PC-3 (cell line): ENCODE data around the gene SEC23A. TPM values are rescaled to one million over a fixed set of nuclear protein-coding genes. Genes with fewer than 3 reads are reported as not detected.
"Not testable (repeated sequence)": the region's sequence is repeated elsewhere in the genome, so short reads cannot be mapped to it uniquely, and the experiment has no call there.

Experiments used
- ATAC-seq: fragments of 200-7000 bp; cut with Tn5 transposase; 2 replicates; pipeline ENCODE4 v1.9.1; 2020; ENCODE audit warnings: mild to moderate bottlenecking, moderate library complexity
- BruUV-seq: library from RNA; stranded (reverse); fragments of 400-500 nt; replicated peaks from 2 replicates; lab custom pipeline; 2021; lab: Mats Ljungman, UMichigan
- CTCF ChIA-PET: fragments of 300-600 bp; sonication (Branson Sonifier 250); formaldehyde crosslinking; loops from one replicate; lab custom pipeline; 2022; ENCODE audit warnings: antibody characterized with exemption; lab: Charles Lee
- POLR2A ChIA-PET: fragments of 300-600 bp; sonication (Branson Sonifier 250); formaldehyde crosslinking; loops from one replicate; lab custom pipeline; 2022; ENCODE audit warnings: antibody characterized with exemption; ENCODE audit not compliant: unreplicated experiment; lab: Charles Lee
- DNase-seq: peaks from one replicate; pipeline ENCODE4 v3.0.0-alpha.2; 2015
- H2AFZ ChIP-seq: fragments of 300-600 bp; sonication (generic); 2 replicates; pipeline ENCODE4 v1.6.0; 2016; ENCODE audit warnings: antibody characterized with exemption, low read length
- H3F3A ChIP-seq: fragments of 300-600 bp; sonication (generic); one replicate; pipeline ENCODE4 v1.6.0; 2017; ENCODE audit warnings: antibody characterized with exemption, low read length, control low read depth, mild to moderate bottlenecking; ENCODE audit not compliant: unreplicated experiment
- H3K27ac ChIP-seq: fragments of 300-600 bp; sonication (generic); 2 replicates; pipeline ENCODE4 v1.5.1; 2016; ENCODE audit warnings: mild to moderate bottlenecking, low read length
- H3K27me3 ChIP-seq: fragments of 300-600 bp; sonication (generic); 2 replicates; pipeline ENCODE4 v1.6.1; 2016; ENCODE audit warnings: low read length, mixed read lengths
- H3K36me3 ChIP-seq: fragments of 300-600 bp; sonication (generic); 2 replicates; pipeline ENCODE4 v1.6.1; 2016; ENCODE audit warnings: low read depth, mixed run types, low read length, mixed read lengths
- H3K4me1 ChIP-seq: fragments of 300-600 bp; sonication (generic); 2 replicates; pipeline ENCODE4 v1.5.1; 2016; ENCODE audit warnings: low read length; ENCODE audit not compliant: insufficient read depth
- H3K4me2 ChIP-seq: fragments of 300-600 bp; sonication (generic); 2 replicates; pipeline ENCODE4 v1.6.0; 2016; ENCODE audit warnings: low read length
- H3K4me3 ChIP-seq: fragments of 300-600 bp; sonication (generic); 2 replicates; pipeline ENCODE4 v1.5.1; 2016; ENCODE audit warnings: mild to moderate bottlenecking, low read length, mixed read lengths
- H3K79me2 ChIP-seq: fragments of 300-600 bp; sonication (generic); 2 replicates; pipeline ENCODE4 v1.6.1; 2017; ENCODE audit warnings: low read length, mixed read lengths
- H3K9ac ChIP-seq: fragments of 300-600 bp; sonication (generic); 2 replicates; pipeline ENCODE4 v1.6.0; 2016; ENCODE audit warnings: mild to moderate bottlenecking, low read length
- H3K9me2 ChIP-seq: fragments of 300-600 bp; sonication (generic); replicated peaks from 2 replicates; pipeline ENCODE4 v1.6.1; 2016; ENCODE audit warnings: mixed run types, low read length, mixed read lengths
- H3K9me3 ChIP-seq: fragments of 300-600 bp; sonication (generic); 2 replicates; pipeline ENCODE4 v1.6.1; 2016; ENCODE audit warnings: low read length, mixed read lengths
- H4K20me1 ChIP-seq: fragments of 300-600 bp; sonication (generic); 2 replicates; pipeline ENCODE4 v1.6.1; 2016; ENCODE audit warnings: low read length, mixed read lengths
- EZH2 ChIP-seq: fragments of 300-600 bp; sonication (generic); IDR thresholded peaks from one replicate; pipeline ENCODE4 v1.6.1; 2017; ENCODE audit warnings: antibody characterized with exemption, mild to moderate bottlenecking, low read length; ENCODE audit not compliant: unreplicated experiment
- EZH2phosphoT487 ChIP-seq: fragments of 300-600 bp; sonication (generic); IDR thresholded peaks from 2 replicates; pipeline ENCODE4 v1.6.1; 2018; ENCODE audit warnings: mild to moderate bottlenecking, antibody characterized with exemption, low read length, borderline replicate concordance
- intact Hi-C: fragments of 100-400 bp; cut with micrococcal nuclease; formaldehyde crosslinking; loops from 2 replicates; pipeline ENCODE4 v1.9.0; 2023
- total RNA-seq: library from RNA; depleted of rRNA; stranded (reverse); fragments of >200 nt; gene quantifications from 2 replicates; pipeline ENCODE4 v1.2.3, GENCODE V29; 2014
- TF ChIP-seq, protein P1 (sequence below): fragments of 300-600 bp; sonication (generic); conservative IDR thresholded peaks from 2 replicates; pipeline ENCODE4 v1.5.1; 2017; ENCODE audit warnings: antibody characterized with exemption, low read depth, mild to moderate bottlenecking, low read length

The SEC23A gene
- total RNA-seq, 1 experiment from 2014 or later = 67.0 TPM

DNA sequence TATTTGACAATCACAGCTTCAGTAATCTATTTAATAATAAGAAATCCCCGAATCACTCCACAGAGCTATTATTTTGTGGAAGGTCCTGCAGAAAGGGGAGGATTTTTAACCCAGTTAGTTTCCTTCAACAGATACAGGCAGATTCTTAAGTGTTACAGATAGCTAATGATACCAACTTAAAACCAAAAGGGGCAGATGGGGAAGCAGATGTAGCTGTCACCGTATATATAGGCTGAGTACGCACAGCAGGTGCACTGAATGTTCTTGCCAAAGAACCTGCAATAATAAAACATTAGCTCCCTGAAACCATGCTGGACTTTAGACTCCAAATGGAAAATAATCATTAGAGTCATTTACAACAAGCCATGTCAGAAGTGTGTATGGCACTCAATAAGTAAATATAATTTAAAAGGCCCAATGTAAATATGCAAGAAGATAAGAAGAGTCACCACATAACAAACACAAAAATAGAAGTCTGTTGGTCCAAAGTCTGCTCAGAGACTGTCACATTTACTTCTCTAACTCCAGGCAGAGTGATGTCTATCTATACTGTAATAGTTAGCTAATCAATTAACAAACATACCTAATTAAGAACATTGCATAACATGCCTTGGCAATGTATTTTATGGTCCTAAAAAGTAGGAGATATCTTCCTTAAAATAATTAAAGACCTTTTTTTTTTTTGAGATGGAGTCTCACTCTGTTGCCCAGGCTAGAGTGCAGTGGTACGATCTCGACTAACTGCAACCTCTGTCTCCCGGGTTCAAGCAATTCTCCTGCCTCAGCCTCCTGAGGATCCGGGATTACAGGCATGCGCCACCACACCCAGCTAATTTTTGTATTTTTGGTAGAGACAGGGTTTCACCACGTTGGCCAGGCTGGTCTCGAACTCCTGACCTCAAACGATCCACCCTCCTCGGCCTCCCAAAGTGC is 78.8 kb downstream of the SEC23A start:
- no peak overlapping the region for H3K4me2 ChIP-seq
- no peak; the same call in 1 of the 2 replicates for ATAC-seq
- no peaks in the 10 kb centered on the region for H3K79me2 ChIP-seq
- H2AFZ ChIP-seq = no peak overlapping the region
- H3F3A ChIP-seq = no peaks in the 10 kb centered on the region
- no peaks in the 10 kb centered on the region for H3K27me3 ChIP-seq
- H3K9me2 ChIP-seq = no peaks in the 10 kb centered on the region
- ChIA-PET POLR2A (no interaction called here), CTCF (no interaction called here)
- H3K27ac ChIP-seq = no peak overlapping the region
- intact Hi-C loops = no loop called here
- no peaks in the 10 kb centered on the region for H3K4me1 ChIP-seq
- H3K9ac ChIP-seq = no peak overlapping the region
- no peaks in the 10 kb centered on the region for H3K36me3 ChIP-seq
- BruUV-seq = no TSS peak
- no peaks in the 10 kb centered on the region for H4K20me1 ChIP-seq
- H3K9me3 ChIP-seq = no peaks in the 10 kb centered on the region
- no peak overlapping the region for H3K4me3 ChIP-seq
- TF ChIP-seq, protein P1, sequence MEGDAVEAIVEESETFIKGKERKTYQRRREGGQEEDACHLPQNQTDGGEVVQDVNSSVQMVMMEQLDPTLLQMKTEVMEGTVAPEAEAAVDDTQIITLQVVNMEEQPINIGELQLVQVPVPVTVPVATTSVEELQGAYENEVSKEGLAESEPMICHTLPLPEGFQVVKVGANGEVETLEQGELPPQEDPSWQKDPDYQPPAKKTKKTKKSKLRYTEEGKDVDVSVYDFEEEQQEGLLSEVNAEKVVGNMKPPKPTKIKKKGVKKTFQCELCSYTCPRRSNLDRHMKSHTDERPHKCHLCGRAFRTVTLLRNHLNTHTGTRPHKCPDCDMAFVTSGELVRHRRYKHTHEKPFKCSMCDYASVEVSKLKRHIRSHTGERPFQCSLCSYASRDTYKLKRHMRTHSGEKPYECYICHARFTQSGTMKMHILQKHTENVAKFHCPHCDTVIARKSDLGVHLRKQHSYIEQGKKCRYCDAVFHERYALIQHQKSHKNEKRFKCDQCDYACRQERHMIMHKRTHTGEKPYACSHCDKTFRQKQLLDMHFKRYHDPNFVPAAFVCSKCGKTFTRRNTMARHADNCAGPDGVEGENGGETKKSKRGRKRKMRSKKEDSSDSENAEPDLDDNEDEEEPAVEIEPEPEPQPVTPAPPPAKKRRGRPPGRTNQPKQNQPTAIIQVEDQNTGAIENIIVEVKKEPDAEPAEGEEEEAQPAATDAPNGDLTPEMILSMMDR = no peak
- TF ChIP-seq EZH2phosphoT487 (no peak), EZH2 (no peak)
- DNase-seq = no peak

DNA sequence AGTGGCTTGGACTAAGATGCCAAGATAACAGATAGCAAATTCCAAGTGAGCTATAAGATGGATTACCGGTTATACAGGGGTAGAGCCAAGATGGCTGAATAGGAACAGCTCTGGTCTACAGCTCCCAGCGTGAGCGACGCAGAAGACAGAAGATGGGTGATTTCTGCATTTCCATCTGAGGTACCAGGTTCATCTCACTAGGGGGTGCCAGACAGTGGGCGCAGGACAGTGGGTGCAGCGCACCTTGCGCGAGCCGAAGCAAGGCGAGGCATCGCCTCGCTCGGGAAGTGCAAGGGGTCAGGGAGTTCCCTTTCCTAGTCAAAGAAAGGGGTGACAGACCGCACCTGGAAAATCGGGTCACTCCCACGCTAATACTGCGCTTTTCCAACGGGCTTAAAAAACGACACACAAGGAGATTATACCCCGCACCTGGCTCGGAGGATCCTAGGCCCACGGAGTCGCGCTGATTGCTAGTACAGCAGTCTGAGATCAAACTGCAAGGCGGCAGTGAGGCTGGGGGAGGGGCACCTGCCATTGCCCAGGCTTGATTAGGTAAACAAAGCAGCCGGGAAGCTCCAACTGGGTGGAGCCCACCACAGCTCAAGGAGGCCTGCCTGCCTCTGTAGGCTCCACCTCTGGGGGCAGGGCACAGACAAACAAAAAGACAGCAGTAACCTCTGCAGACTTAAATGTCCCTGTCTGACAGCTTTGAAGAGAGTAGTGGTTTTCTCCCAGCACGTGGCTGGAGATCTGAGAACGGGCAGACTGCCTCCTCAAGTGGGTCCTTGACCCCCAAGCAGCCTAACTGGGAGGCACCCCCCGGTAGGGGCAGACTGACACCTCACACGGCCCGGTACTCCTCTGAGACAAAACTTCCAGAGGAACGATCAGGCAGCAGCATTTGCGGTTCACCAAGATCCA is 85.7 kb downstream of the SEC23A start:
- H3K4me1 ChIP-seq, H3K9me3 ChIP-seq, H3K36me3 ChIP-seq, DNase-seq, H4K20me1 ChIP-seq, H3K9ac ChIP-seq, H3K4me3 ChIP-seq, H3K9me2 ChIP-seq, BruUV-seq, H3K4me2 ChIP-seq, ATAC-seq, H3K27ac ChIP-seq, H3F3A ChIP-seq, H2AFZ ChIP-seq, H3K79me2 ChIP-seq, POLR2A ChIA-PET, H3K27me3 ChIP-seq, intact Hi-C loops: not testable (repeated sequence)
- CTCF ChIA-PET = interaction anchor here (0.6 to 0.7 kb wide), 2 partner anchors 18 to 157 kb away, joined by 5 read pairs; no protein-coding TSS in a partner anchor

DNA sequence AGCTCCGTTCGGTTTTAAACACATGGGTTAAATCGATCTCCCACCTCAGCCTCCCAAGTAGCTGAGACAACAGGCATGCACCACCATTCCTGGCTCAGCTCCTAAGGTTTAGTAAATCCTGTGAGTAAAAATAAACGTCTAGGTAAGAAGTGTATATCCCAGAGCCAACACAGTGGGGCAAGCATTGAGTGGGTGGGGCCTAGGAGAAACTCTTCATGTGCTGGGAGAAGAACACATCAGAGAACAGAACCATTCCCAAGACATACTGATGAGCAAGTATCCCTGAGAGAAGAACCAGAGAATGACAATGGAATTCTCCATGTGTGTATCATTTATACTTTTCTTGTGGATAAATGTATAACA is 86.3 kb downstream of the SEC23A start:
- no peaks in the 10 kb centered on the region; the same call in 1 of the 2 replicates for H3K36me3 ChIP-seq

More for the DNA sequence above, 86.3 kb downstream of the SEC23A start:
- DNase-seq (no peak), ATAC-seq (no peak)
- TF ChIP-seq, protein P1 = no peak
- TF ChIP-seq EZH2phosphoT487 (no peak), EZH2 (no peak)
- Histone ChIP-seq H3K4me1 (no peaks in the 10 kb centered on the region), H3K4me2 (no peak overlapping the region), H3K9me2 (no peaks in the 10 kb centered on the region), H3K9ac (no peak overlapping the region), H3K79me2 (no peaks in the 10 kb centered on the region), H3K27ac (no peak overlapping the region), H3K9me3 (no peaks in the 10 kb centered on the region), H2AFZ (no peak overlapping the region), H3K4me3 (no peak overlapping the region), H3K27me3 (no peaks in the 10 kb centered on the region), H4K20me1 (no peaks in the 10 kb centered on the region), H3F3A (no peaks in the 10 kb centered on the region)
- intact Hi-C loops = no loop called here
- BruUV-seq = no TSS peak
- ChIA-PET POLR2A (no interaction called here), CTCF (interaction anchor here (0.6 to 0.7 kb wide), 2 partner anchors 17 to 156 kb away, joined by 5 read pairs; no protein-coding TSS in a partner anchor)
